Esophagus squamous epithelium (tissue), 4 donors: ENCODE data around the gene TUBA1C.
"Not testable (repeated sequence)": the region's sequence is repeated elsewhere in the genome, so short reads cannot be mapped to it uniquely, and the experiment has no call there.

Experiments
- POLR2A ChIP-seq, 4 donors: fragments of 450-650 bp; IDR thresholded peaks; one replicate each; pipeline ENCODE4 v1.6.1; 2017; ENCODE audit warnings: antibody characterized with exemption in 4 of 4, mild to moderate bottlenecking in 4 of 4, moderate library complexity in 3 of 4
- TF ChIP-seq, protein P1 (sequence below), 6 experiments: fragments of 450-650 bp in 4 of 6; fragments of 200-600 bp in 2 of 6; sonication (generic) in 2 of 6; IDR thresholded peaks; one replicate each; pipeline ENCODE4 v1.5.1; 2016 to 2019; ENCODE audit warnings: antibody characterized with exemption in 6 of 6, mild to moderate bottlenecking in 4 of 6, moderate library complexity in 4 of 6

DNA sequence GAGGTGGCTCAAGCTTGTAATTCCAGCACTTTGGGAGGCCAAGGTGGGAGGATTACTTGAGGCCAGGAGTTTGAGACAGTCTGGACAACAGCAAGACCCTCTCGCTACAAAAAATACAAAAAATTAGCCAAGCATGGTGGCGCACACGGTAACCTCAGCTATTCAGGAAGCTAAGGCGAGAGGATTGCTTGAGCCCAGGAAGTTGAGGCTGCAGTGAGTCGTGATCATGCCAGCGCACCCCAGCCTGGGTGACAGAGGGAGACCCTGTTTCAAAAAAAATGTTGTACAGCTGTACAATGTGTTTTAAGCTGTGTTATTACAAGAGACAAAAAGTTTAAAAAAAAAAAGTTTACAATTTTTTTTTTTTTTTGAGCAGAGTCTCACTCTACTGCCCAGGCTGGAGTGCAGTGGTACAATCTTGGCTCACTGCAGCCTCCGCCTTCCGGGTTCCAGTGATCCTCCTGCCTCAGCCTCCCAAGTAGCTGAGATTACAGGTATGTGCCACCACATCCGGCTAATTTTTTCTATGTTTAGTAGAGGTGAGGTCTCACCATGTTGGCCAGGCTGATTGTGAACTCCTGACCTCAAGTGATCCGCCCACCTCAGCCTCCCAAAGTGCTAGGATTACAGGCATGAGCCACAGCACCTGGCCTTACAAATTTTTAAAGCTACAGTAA lies 7.2 kb upstream of the TUBA1C start:
- TF ChIP-seq, protein P1, sequence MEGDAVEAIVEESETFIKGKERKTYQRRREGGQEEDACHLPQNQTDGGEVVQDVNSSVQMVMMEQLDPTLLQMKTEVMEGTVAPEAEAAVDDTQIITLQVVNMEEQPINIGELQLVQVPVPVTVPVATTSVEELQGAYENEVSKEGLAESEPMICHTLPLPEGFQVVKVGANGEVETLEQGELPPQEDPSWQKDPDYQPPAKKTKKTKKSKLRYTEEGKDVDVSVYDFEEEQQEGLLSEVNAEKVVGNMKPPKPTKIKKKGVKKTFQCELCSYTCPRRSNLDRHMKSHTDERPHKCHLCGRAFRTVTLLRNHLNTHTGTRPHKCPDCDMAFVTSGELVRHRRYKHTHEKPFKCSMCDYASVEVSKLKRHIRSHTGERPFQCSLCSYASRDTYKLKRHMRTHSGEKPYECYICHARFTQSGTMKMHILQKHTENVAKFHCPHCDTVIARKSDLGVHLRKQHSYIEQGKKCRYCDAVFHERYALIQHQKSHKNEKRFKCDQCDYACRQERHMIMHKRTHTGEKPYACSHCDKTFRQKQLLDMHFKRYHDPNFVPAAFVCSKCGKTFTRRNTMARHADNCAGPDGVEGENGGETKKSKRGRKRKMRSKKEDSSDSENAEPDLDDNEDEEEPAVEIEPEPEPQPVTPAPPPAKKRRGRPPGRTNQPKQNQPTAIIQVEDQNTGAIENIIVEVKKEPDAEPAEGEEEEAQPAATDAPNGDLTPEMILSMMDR (IDR thresholded peaks at IDR 0.05): not testable (repeated sequence)
- TF ChIP-seq POLR2A (IDR thresholded peaks at IDR 0.05): not testable (repeated sequence)
